ENCODE results near the gene PNLIPRP2.

PNLIPRP2 gene

GRCh38 chr10:116686632-116687031 lies 65.9 kb downstream of the PNLIPRP2 start:
- no peak for DNase-seq

GRCh38 chr10:116687633-116688032 lies 66.9 kb downstream of the PNLIPRP2 start:
- no peak for DNase-seq

DNA sequence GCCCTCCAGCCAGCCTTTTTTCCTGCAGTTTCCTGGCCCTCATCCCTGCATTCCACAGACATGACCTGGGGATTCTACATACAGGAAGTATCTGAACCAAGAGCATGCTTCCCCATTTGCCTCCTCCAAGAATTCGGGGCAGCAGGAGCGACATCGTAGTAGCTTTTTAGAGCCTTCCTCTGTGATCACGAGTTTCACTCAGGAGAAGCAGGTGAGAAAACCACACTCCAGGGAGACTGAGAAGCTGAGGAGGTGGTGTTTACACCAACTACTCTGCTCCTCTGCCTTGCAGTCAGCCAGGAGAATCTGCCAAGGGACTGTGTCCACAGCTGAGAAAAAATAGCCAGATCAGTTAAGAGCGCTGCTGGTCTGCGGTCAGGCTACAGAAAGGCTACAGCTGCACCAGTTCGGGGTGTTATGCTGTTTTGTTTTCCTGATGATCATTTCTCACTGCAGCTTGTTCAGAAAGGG lies 67.5 kb downstream of the PNLIPRP2 start:
- DNase-seq, result no peak

DNA sequence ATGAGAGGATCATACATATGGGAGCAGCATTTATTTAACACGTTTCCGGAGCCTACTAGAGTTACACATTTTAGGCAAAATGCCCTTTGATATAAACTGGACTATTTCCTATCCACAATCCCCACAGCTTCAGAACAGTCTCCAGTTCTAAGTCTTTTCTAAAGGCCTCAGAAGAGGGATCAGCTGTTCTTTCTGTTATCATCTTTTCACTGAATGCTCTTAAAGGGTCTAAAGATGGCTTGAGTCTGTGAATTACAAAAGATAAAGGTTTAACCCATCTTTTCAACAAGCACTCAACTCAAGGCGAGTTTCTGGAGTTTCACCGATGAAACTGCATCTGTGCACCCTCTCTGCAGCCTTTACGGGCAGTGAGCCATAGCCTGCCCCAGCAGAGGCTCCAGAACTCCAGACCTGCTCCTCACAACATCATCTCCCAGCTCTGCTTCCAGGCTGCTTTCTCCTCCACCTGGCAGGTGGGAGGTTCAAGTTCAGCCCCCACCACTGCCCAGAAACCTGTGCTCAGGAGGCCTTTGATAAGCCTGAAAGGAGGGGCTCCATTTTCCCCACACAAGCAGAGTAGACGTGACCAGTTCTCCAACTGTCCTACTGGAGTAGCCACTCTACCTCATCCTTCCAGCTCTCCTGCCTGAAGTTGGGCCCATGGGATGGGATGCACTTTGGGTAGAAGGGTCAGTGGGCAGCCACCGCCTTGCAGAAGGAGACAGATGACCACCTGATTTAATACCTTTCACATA lies 68.2 kb downstream of the PNLIPRP2 start:
- DNase-seq, result no peak

DNA sequence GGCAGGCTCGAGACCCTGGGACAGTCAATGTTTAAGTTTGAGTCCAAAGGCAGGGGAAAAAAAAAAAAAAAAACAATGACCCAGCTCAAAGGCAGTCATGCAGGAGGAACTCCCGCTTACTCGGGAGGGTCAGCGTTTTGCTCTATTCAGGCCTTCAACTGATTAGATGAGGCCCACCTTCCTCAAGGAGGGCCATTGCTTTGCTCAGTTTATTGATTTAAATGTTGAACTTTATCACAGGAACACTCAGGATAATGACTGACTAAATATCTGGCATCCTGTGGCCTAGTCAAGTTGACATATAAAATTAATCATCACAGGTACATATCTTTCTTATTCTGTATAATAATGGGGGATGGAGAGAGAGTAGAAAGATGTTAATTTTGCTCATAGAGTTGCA lies 69.0 kb downstream of the PNLIPRP2 start:
- no peak for DNase-seq

DNA sequence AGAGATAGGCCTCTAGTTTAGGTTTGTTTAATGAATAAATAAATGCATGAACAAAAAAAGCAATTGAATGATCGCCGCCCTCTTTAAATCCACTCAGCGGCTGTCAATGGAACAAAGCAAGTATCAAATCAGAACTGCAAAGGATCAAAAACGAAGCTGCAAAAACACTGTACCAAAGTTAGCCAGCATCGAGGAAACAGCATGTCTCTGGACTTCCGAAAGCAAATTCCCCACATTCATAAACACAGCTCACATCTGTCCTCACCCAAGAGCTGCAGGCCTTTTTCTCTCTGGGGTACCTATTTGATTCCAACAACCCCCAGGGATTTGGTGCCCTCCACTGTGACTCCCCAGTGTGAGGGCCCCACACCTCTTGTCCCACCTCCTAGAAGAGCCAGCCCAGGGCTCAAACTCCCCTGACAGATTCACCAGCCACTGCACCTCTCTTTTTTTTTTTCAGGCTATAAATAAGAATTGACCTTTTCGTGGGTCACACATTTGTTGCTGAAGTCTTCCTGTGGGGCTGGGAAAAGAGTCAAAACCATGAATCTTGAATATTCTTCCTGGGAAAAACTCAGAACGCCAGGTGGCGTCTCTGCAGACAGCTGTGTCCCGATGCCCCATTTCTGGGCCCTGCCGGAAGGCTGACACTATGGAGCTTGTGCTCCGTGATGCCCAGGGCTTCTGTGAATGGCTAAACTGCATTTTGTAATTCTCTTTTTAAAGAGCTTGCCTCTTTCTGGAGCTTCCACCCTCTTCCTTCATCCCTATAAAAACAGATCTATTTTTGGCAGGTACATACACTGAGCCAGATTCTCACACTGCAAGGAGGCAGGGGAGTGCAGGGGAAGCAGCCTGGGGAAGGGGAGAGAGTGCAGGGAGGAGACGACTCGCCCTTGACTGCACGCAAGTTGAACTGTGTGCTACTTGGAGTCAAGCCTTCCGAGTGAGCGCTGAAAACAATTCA lies 69.9 kb downstream of the PNLIPRP2 start:
- peak; percentile 18 for DNase-seq

DNA sequence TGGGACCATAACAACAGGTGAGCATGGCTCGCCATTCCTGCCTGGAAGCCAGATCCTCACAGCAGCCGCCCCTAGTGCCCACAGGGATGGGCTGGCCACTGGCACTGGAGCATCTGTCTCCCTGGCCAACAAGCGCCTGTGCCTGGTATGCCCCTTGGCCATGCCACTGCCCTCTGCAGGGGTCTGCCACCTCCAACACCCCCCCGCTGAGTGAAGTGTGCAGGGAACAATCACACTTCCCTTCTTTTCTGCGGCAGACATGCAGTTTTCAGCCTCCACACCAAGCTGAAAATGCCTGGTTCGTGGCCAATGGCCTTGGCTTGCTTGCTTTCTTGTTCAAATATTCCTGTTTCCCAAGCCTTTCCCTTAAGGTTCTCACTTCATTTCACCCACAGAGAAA lies 70.9 kb downstream of the PNLIPRP2 start:
- no peak for DNase-seq

GRCh38 chr10:116692225-116692624 lies 71.5 kb downstream of the PNLIPRP2 start:
- no peak for DNase-seq

GRCh38 chr10:116694243-116694926 lies 73.6 kb downstream of the PNLIPRP2 start:
- DNase-seq, result no peak
